Endothelial cell of umbilical vein (primary cell): ENCODE data around the gene GADD45G. TPM values are rescaled to one million over a fixed set of nuclear protein-coding genes. Genes with fewer than 3 reads are reported as not detected.

Experiments used
- BruUV-seq: library from RNA; stranded (reverse); fragments of 400-500 nt; replicated peaks from 2 replicates; lab custom pipeline; 2021; lab: Mats Ljungman, UMichigan
- CTCF ChIA-PET: fragments of 300-600, 350-600 bp; sonication (Branson Sonifier 250); formaldehyde crosslinking; loops from one replicate; lab custom pipeline; 2021; ENCODE audit warnings: antibody characterized with exemption, inconsistent platforms; lab: Charles Lee
- POLR2A ChIA-PET: fragments of 300-600, 350-600 bp; sonication (Branson Sonifier 250); formaldehyde crosslinking; loops from one replicate; lab custom pipeline; 2021; ENCODE audit warnings: antibody characterized with exemption, inconsistent platforms; lab: Charles Lee
- DNase-seq: peaks from one replicate; pipeline ENCODE4 v3.0.0-alpha.2; 2011; ENCODE audit warnings: low read depth, low spot score
- FAIRE-seq: peaks from 2 replicates; lab custom pipeline; 2011; peaks lifted over from hg19 to GRCh38; lab: Jason Lieb, UNC
- H2AFZ ChIP-seq: 2 replicates; pipeline ENCODE4 v1.6.0; 2012; ENCODE audit warnings: low read depth, low read length, control low read depth, inconsistent platforms
- H3K27ac ChIP-seq: 2 replicates; pipeline ENCODE4 v1.5.1; 2011; ENCODE audit warnings: low read depth, mild to moderate bottlenecking, control low read depth, low read length, moderate library complexity; ENCODE audit not compliant: insufficient read depth
- H3K27me3 ChIP-seq, 2 experiments: 2 replicates each; pipeline versions ENCODE4 v1.6.0 to v1.6.1; 2011; ENCODE audit warnings: low read length in 2 of 2, mixed read lengths in 1 of 2; ENCODE audit not compliant: control insufficient read depth in 2 of 2, insufficient read depth in 2 of 2
- H3K36me3 ChIP-seq, 2 experiments: 2 replicates in 1 of 2; 3 replicates in 1 of 2; pipeline ENCODE4 v1.5.1; 2011; ENCODE audit warnings: low read length in 2 of 2, mild to moderate bottlenecking in 1 of 2, moderate library complexity in 1 of 2; ENCODE audit not compliant: control insufficient read depth in 2 of 2, insufficient read depth in 2 of 2; ENCODE audit errors: extremely low read depth in 1 of 2
- H3K4me1 ChIP-seq: 3 replicates; pipeline ENCODE4 v1.5.1; 2011; ENCODE audit warnings: mild to moderate bottlenecking, low read length; ENCODE audit not compliant: control insufficient read depth, insufficient read depth; ENCODE audit errors: extremely low read depth
- H3K4me2 ChIP-seq: 2 replicates; pipeline ENCODE4 v1.6.1; 2011; ENCODE audit warnings: low read length, control low read depth, mixed read lengths; ENCODE audit not compliant: insufficient read depth
- H3K4me3 ChIP-seq, 3 experiments: fragments of 200-600 bp in 1 of 3; sonication (generic), shearing (Covaris generic) in 1 of 3; replicated peaks in 1 of 3; 2 replicates each; pipeline ENCODE4 v1.5.1; 2011 to 2016; ENCODE audit warnings: control low read depth in 3 of 3, low read length in 3 of 3, mild to moderate bottlenecking in 2 of 3, inconsistent platforms in 1 of 3, low read depth in 1 of 3, moderate library complexity in 1 of 3; ENCODE audit not compliant: insufficient read depth in 1 of 3
- H3K79me2 ChIP-seq: 2 replicates; pipeline ENCODE4 v1.6.0; 2012; ENCODE audit warnings: low read length, inconsistent platforms; ENCODE audit not compliant: control insufficient read depth, insufficient read depth
- H3K9ac ChIP-seq: replicated peaks from 2 replicates; pipeline ENCODE3; 2011; ENCODE audit warnings: low read length, control low read depth; ENCODE audit not compliant: insufficient read depth; ENCODE audit errors: extremely low read depth
- H3K9me1 ChIP-seq: replicated peaks from 3 replicates; pipeline ENCODE4 v1.6.0; 2011; ENCODE audit warnings: mild to moderate bottlenecking, low read length; ENCODE audit not compliant: control insufficient read depth, insufficient read depth; ENCODE audit errors: extremely low read depth
- H3K9me3 ChIP-seq: replicated peaks from 2 replicates; pipeline ENCODE4 v1.5.1; 2012; ENCODE audit warnings: low read length, inconsistent platforms; ENCODE audit not compliant: control insufficient read depth, insufficient read depth
- H4K20me1 ChIP-seq: replicated peaks from 2 replicates; pipeline ENCODE3; 2011; ENCODE audit warnings: mild to moderate bottlenecking, low read length; ENCODE audit not compliant: control insufficient read depth, insufficient read depth; ENCODE audit errors: extremely low read depth
- CTCF ChIP-seq, 2 donors: IDR thresholded peaks; 1 replicate in 1 of 2; 2 replicates in 1 of 2; pipeline ENCODE4 v1.5.1; 2011; ENCODE audit warnings: low read length in 2 of 2, mild to moderate bottlenecking in 2 of 2, moderate library complexity in 2 of 2, control low read depth in 1 of 2, inconsistent platforms in 1 of 2, low read depth in 1 of 2; ENCODE audit not compliant: insufficient read depth in 1 of 2; ENCODE audit errors: extremely low read depth in 1 of 2
- EZH2 ChIP-seq: IDR thresholded peaks from 2 replicates; pipeline ENCODE4 v1.6.1; 2012; ENCODE audit warnings: borderline replicate concordance, low read depth, mild to moderate bottlenecking, moderate library complexity, low read length, inconsistent platforms; ENCODE audit not compliant: severe bottlenecking
- GATA2 ChIP-seq: IDR thresholded peaks from 2 replicates; pipeline ENCODE4 v1.7.0; 2011; ENCODE audit warnings: low read depth, mild to moderate bottlenecking, moderate library complexity, mixed read lengths, low read length; ENCODE audit not compliant: insufficient read length, insufficient read depth
- JUN ChIP-seq: IDR thresholded peaks from 2 replicates; pipeline ENCODE4 v1.6.1; 2011; ENCODE audit warnings: borderline replicate concordance, low read depth; ENCODE audit not compliant: insufficient read length, insufficient read depth
- MYC ChIP-seq: IDR thresholded peaks from one replicate; pipeline ENCODE4 v1.6.1; 2011; ENCODE audit warnings: mild to moderate bottlenecking, low read depth, low read length
- POLR2A ChIP-seq: IDR thresholded peaks from 2 replicates; pipeline ENCODE4 v1.6.1; 2012; ENCODE audit warnings: low read depth, mild to moderate bottlenecking, control low read depth, low read length
- POLR2AphosphoS5 ChIP-seq: IDR thresholded peaks from 2 replicates; pipeline ENCODE4 v1.6.1; 2012; ENCODE audit warnings: low read depth, mild to moderate bottlenecking, control low read depth, low read length, moderate library complexity; ENCODE audit not compliant: insufficient read depth
- dilution Hi-C: fragments of 300-500 bp; cut with MboI; formaldehyde crosslinking; loops from one replicate; pipeline ENCODE4 v1.15.0; 2019; ENCODE audit warnings: low sequenced_read_pairs; ENCODE audit not compliant: extremely low pct_ligation_motif_present
- intact Hi-C: fragments of 100-400 bp; cut with micrococcal nuclease; formaldehyde crosslinking; loops from one replicate; pipeline ENCODE4 v1.10.0; 2022
- polyA plus RNA-seq, 4 experiments: library from polyadenylated mRNA; depleted of rRNA in 3 of 4; stranded (reverse) in 3 of 4; unstranded in 1 of 4; fragments of >200 nt; gene quantifications; 2 replicates each; pipeline versions ENCODE4 v1.2.1 to v1.2.3, GENCODE V29; 2011 to 2012; ENCODE audit warnings: missing spikeins in 1 of 4
- total RNA-seq: library from RNA; stranded (reverse); gene quantifications from 2 replicates; pipeline ENCODE4 v1.2.3, GENCODE V29; 2021
- TF ChIP-seq, protein P1 (sequence below): IDR thresholded peaks from 2 replicates; pipeline ENCODE4 v1.6.1; 2011; ENCODE audit not compliant: insufficient read depth, insufficient read length

The GADD45G gene
- total and polyA plus RNA-seq, 2 donors (not counting 3 experiments of a cell fraction or from before 2014, with no cell fraction given) = 0.44 to 0.64 TPM

DNA sequence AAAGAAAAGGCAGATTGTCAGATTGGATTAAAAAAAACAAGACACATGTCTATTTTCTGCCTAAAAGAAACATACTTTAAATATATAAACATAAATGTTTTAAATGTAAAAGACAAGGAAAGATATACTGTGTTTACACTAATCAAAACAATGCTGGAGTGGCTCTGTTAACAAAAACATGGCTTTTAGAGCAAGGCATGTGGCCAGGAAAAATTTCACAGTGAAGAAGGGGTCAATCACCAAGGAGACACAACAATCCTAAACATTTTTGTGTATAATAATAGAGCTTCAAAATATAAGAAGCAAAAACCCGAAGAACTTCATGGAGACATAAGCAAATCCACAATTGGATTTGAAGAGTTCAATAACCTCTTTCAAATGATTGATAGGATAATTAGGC is 18.5 kb upstream of the GADD45G start:
- Histone ChIP-seq H3K36me3 (no peaks in the 10 kb centered on the region), H3K9me1 (no peaks in the 10 kb centered on the region), H3K9ac (no peak overlapping the region), H3K9me3 (no peaks in the 10 kb centered on the region), H4K20me1 (no peaks in the 10 kb centered on the region), H3K27ac (no peak overlapping the region), H3K79me2 (no peaks in the 10 kb centered on the region), H2AFZ (no peak overlapping the region), H3K27me3 (peaks cover 0 to 2% of the 10 kb centered on the region in 2 experiments), H3K4me1 (no peaks in the 10 kb centered on the region), H3K4me3 (no peak overlapping the region), H3K4me2 (no peak overlapping the region)
- intact Hi-C loops (no loop called here), dilution Hi-C loops (no loop called here)
- TF ChIP-seq EZH2 (no peak), JUN (no peak), CTCF (IDR thresholded peaks at IDR 0.05; ENCODE audit: extremely low read depth in 1 of 2, insufficient read depth in 1 of 2, low read depth in 1 of 2, low read length in 2 of 2) (no peak), GATA2 (no peak), POLR2AphosphoS5 (no peak), POLR2A (no peak), MYC (no peak)
- TF ChIP-seq, protein P1, sequence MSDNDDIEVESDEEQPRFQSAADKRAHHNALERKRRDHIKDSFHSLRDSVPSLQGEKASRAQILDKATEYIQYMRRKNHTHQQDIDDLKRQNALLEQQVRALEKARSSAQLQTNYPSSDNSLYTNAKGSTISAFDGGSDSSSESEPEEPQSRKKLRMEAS = no peak
- no peak for FAIRE-seq
- POLR2A ChIA-PET = no interaction called here
- no peak for DNase-seq
- BruUV-seq = no TSS peak
- CTCF ChIA-PET = interaction anchor here (1.0 to 1.3 kb wide), 2 partner anchors 12 to 37 kb away, joined by 3 to 4 read pairs; no protein-coding TSS in a partner anchor
